CD8-positive, alpha-beta memory T cell (primary cell): ENCODE results near the gene RNF34. TPM values are rescaled to one million over a fixed set of nuclear protein-coding genes. Genes with fewer than 3 reads are reported as not detected.
"Not testable (repeated sequence)": the region's sequence is repeated elsewhere in the genome, so short reads cannot be mapped to it uniquely, and the experiment has no call there.

ENCODE experiments used
- CTCF ChIA-PET: fragments of 350-600 bp; sonication (Branson Sonifier 250); formaldehyde crosslinking; loops from one replicate; lab custom pipeline; 2021; ENCODE audit warnings: antibody characterized with exemption; lab: Charles Lee
- POLR2A ChIA-PET: fragments of 350-600 bp; sonication (Branson Sonifier 250); formaldehyde crosslinking; loops from one replicate; lab custom pipeline; 2021; ENCODE audit warnings: antibody characterized with exemption; lab: Charles Lee
- DNase-seq, 5 donors: peaks; one replicate each; pipeline versions ENCODE4 v3.0.0 to v3.0.0-alpha.2; 2020 to 2022; ENCODE audit warnings: mixed read lengths in 1 of 5
- H3K27ac ChIP-seq: one replicate; pipeline ENCODE4 v1.7.0; 2013; ENCODE audit warnings: low read depth, mild to moderate bottlenecking, low read length, moderate library complexity
- H3K27me3 ChIP-seq: 2 replicates; pipeline ENCODE4 v1.7.0; 2013; ENCODE audit warnings: low read length, mild to moderate bottlenecking; ENCODE audit not compliant: insufficient read depth, poor library complexity, severe bottlenecking
- H3K36me3 ChIP-seq: 2 replicates; pipeline ENCODE4 v1.7.0; 2013; ENCODE audit warnings: mild to moderate bottlenecking, low read length, moderate library complexity; ENCODE audit not compliant: insufficient read depth
- H3K4me1 ChIP-seq: 2 replicates; pipeline ENCODE4 v1.7.0; 2013; ENCODE audit warnings: mild to moderate bottlenecking, low read length, moderate library complexity; ENCODE audit not compliant: insufficient read depth
- H3K4me3 ChIP-seq: 2 replicates; pipeline ENCODE4 v1.7.0; 2013; ENCODE audit warnings: mild to moderate bottlenecking, low read length
- H3K9me3 ChIP-seq: 2 replicates; pipeline ENCODE4 v1.7.0; 2013; ENCODE audit warnings: mild to moderate bottlenecking, low read length
- H3K27ac Mint-ChIP-seq, 8 donors: one replicate each; pipeline ENCODE4 v1.8.0; 2020 to 2021; ENCODE audit warnings: mixed read lengths in 8 of 8, mild to moderate bottlenecking in 6 of 8, inconsistent platforms in 3 of 8, moderate library complexity in 3 of 8
- H3K27me3 Mint-ChIP-seq, 2 donors: one replicate each; pipeline ENCODE4 v1.8.0; 2020 to 2021; ENCODE audit warnings: mixed read lengths in 2 of 2, mild to moderate bottlenecking in 1 of 2, moderate library complexity in 1 of 2
- H3K36me3 Mint-ChIP-seq, 3 donors: one replicate each; pipeline ENCODE4 v1.8.0; 2020 to 2021; ENCODE audit warnings: mixed read lengths in 3 of 3, inconsistent platforms in 1 of 3, mild to moderate bottlenecking in 1 of 3
- H3K4me1 Mint-ChIP-seq, 3 donors: one replicate each; pipeline ENCODE4 v1.8.0; 2020 to 2021; ENCODE audit warnings: mixed read lengths in 3 of 3, inconsistent platforms in 1 of 3, mild to moderate bottlenecking in 1 of 3
- H3K4me3 Mint-ChIP-seq, 7 donors: one replicate each; pipeline ENCODE4 v1.8.0; 2020 to 2021; ENCODE audit warnings: mixed read lengths in 7 of 7, mild to moderate bottlenecking in 6 of 7, moderate library complexity in 4 of 7, inconsistent platforms in 2 of 7
- H3K9me3 Mint-ChIP-seq, 5 donors: one replicate each; pipeline ENCODE4 v1.8.0; 2020 to 2022; ENCODE audit warnings: mixed read lengths in 5 of 5, mild to moderate bottlenecking in 3 of 5, moderate library complexity in 2 of 5, inconsistent platforms in 1 of 5
- polyA plus RNA-seq: library from polyadenylated mRNA; unstranded; fragments of 300-500 nt; fragmentation: Illumina TruSeq; gene quantifications from one replicate; pipeline ENCODE4 v1.2.3, GENCODE V29; 2021
- total RNA-seq, 2 experiments: library from RNA; stranded (reverse); gene quantifications; one replicate each; pipeline ENCODE4 v1.2.3, GENCODE V29; 2021

Gene RNF34
- total and polyA plus RNA-seq, 3 experiments from 2014 or later = 72.1 to 90.8 (median 85.5) TPM

DNA sequence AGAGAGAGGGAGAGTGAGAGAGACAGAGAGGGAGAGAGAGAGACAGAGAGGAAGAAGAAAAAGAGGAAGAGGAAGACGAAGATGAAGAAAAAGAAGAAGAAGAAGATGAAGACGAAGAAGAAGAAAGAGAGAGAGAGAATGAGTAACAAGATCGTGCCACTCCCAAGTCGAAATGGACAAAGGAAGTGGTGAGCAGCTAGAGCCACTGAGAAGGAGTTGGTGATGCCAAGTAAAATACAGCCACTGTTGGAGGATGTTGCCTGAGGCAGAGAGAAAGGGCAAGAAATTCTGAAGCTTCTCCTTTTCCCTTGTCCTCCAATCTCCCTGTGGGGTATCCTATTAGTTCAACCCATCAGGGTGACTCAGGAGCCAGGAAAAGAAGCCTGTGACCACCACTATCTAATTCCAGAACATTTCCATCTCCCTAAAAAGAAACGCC is 35.2 kb upstream of the RNF34 start:
- no peak for DNase-seq
- Histone ChIP-seq H3K27me3 (peaks cover 7% of the 10 kb centered on the region), H3K9me3 (no peaks in the 10 kb centered on the region), H3K36me3 (no peaks in the 10 kb centered on the region), H3K27ac (no peak overlapping the region), H3K4me1 (no peaks in the 10 kb centered on the region), H3K4me3 (no peak overlapping the region)
- Mint-ChIP-seq H3K4me1 (no peaks in the 10 kb centered on the region), H3K36me3 (no peaks in the 10 kb centered on the region), H3K4me3 (no peak overlapping the region), H3K27me3 (peaks cover 8 to 25% of the 10 kb centered on the region in 2 donors), H3K9me3 (no peaks in the 10 kb centered on the region), H3K27ac (no peak overlapping the region)
- ChIA-PET CTCF (no interaction called here), POLR2A (no interaction called here)

DNA sequence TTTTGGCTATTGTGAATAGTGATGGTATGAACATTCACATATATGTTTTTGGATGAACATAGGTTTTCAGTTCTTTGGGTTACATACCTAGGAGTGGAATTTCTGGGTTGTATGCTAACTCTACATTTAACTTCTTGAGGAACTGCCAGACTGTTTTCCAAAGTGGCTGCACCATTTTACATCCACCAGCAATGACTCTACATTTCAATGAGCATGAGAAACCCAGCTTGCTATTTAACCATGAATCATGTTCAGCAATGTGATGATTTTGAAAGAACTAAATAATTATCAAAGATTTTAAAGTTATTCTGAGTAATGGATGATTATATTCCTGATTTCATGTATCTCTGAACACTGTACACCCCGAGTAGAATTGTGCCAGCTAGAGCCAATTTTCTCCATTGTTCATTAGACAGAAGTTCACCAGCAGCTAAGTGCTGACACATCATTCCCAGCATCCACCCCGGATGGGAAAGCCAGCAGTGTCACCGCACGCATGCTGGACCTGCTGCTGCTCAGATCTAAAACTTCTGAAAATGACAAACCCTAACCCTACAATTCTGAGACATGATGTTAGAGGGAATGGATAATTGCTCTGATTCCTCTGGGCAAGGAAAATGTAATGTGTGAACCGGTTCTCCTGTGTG is 34.4 kb upstream of the RNF34 start:
- H3K27me3 Mint-ChIP-seq = peaks cover 8 to 25% of the 10 kb centered on the region in 2 donors
- Histone ChIP-seq H3K4me3 (no peak overlapping the region), H3K9me3 (no peaks in the 10 kb centered on the region), H3K27me3 (peaks cover 7% of the 10 kb centered on the region), H3K36me3 (no peaks in the 10 kb centered on the region), H3K27ac (no peak overlapping the region), H3K4me1 (no peaks in the 10 kb centered on the region)
- CTCF ChIA-PET = interaction anchor here (0.9 kb wide), 1 partner anchor 77 kb away, joined by 3 read pairs; no protein-coding TSS in a partner anchor
- H3K36me3 Mint-ChIP-seq = no peaks in the 10 kb centered on the region
- DNase-seq = no peak
- H3K4me1 Mint-ChIP-seq = no peaks in the 10 kb centered on the region
- no peak overlapping the region for H3K4me3 Mint-ChIP-seq
- POLR2A ChIA-PET = no interaction called here
- no peaks in the 10 kb centered on the region for H3K9me3 Mint-ChIP-seq
- no peak overlapping the region for H3K27ac Mint-ChIP-seq

DNA sequence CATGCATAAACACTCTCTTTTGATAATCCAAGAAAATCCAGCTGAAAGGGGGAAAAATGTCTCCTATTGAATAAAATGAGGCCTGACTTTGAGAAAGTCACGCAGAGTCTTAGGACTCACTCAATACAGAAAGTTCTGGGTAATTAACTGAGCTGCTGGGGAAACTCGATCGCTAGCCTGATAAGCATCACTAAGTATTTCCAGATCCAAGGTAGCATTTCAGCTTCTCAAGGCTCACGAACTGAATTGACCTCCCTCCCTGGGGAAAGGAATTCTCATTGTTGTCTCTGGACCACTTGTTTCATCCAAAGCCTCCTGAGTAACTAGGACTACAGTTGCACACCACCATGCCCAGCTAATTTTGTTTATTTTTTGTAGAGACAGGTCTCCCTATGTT is 33.9 kb upstream of the RNF34 start:
- Histone ChIP-seq H3K9me3 (no peaks in the 10 kb centered on the region), H3K27ac (no peak overlapping the region), H3K4me3 (no peak overlapping the region), H3K4me1 (no peaks in the 10 kb centered on the region), H3K27me3 (peaks cover 7% of the 10 kb centered on the region), H3K36me3 (no peaks in the 10 kb centered on the region)
- Mint-ChIP-seq H3K36me3 (no peaks in the 10 kb centered on the region), H3K4me1 (no peaks in the 10 kb centered on the region), H3K27me3 (peaks cover 8 to 25% of the 10 kb centered on the region in 2 donors), H3K9me3 (no peaks in the 10 kb centered on the region), H3K4me3 (no peak overlapping the region), H3K27ac (no peak overlapping the region)
- POLR2A ChIA-PET = no interaction called here
- no peak for DNase-seq
- CTCF ChIA-PET = interaction anchor here (0.9 kb wide), 1 partner anchor 77 kb away, joined by 3 read pairs; no protein-coding TSS in a partner anchor

DNA sequence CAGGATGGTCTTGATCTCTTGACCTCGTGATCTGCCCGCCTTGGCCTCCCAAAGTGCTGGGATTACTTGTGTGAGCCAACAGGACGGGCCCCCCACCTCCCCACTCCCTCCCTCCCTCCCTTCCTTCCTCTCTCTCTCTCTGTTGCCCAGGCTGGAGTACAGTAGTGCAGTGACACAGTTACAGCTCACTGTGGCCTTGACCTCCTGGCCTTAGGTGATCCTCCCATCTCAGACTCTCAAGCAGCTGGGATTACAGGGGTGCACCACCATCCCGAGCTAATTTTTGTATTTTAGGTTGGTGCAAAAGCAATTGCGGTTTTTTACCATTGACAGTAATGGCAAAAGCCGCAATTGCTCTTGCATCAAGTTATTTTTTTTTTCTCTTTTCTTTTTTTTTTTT is 28.5 kb upstream of the RNF34 start:
- ChIA-PET CTCF (interaction anchor here (1.6 kb wide), 1 partner anchor 12 kb away, joined by 3 read pairs; no protein-coding TSS in a partner anchor), POLR2A (interaction anchor here (0.8 kb wide), 1 partner anchor 80 kb away, joined by 3 read pairs; no protein-coding TSS in a partner anchor)
- DNase-seq = no peak
- Histone ChIP-seq H3K9me3 (no peaks in the 10 kb centered on the region), H3K4me3 (no peak overlapping the region), H3K4me1 (no peaks in the 10 kb centered on the region), H3K27ac (no peak overlapping the region), H3K36me3 (no peaks in the 10 kb centered on the region), H3K27me3 (no peaks in the 10 kb centered on the region)
- Mint-ChIP-seq H3K27me3 (peaks cover 0 to 12% of the 10 kb centered on the region in 2 donors), H3K36me3 (peaks cover 0 to 4% (median 0%) of the 10 kb centered on the region in 3 donors), H3K9me3 (no peaks in the 10 kb centered on the region), H3K4me3 (no peak overlapping the region), H3K4me1 (no peaks in the 10 kb centered on the region), H3K27ac (no peak overlapping the region)

DNA sequence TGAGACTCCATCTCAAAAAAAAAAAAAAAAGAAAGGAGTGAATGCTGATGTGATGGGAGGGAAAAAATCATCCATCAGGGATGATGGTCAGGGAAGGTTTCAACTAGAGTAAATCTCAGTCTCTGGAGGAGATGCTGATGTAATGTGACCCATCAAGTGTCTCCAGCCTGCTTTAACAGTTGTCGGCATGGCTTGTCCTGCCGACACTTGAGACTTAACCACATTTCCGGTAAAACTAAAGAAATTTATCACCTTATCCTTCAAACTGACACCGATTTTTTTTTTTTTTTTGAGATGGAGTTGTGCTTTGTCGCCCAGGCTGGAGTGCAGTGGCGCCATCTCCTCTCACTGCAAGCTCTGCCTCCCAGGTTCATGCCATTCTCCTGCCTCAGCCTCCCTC is 26.2 kb upstream of the RNF34 start:
- Histone ChIP-seq H3K36me3 (no peaks in the 10 kb centered on the region), H3K9me3 (no peaks in the 10 kb centered on the region), H3K27me3 (no peaks in the 10 kb centered on the region), H3K4me1 (no peaks in the 10 kb centered on the region), H3K27ac (no peak overlapping the region), H3K4me3 (no peak overlapping the region)
- H3K9me3 Mint-ChIP-seq = no peaks in the 10 kb centered on the region
- no peak for DNase-seq
- ChIA-PET CTCF (no interaction called here), POLR2A (no interaction called here)
- no peak overlapping the region for H3K4me3 Mint-ChIP-seq
- no peak overlapping the region for H3K27ac Mint-ChIP-seq
- H3K36me3 Mint-ChIP-seq = peaks cover 0 to 4% (median 0%) of the 10 kb centered on the region in 3 donors
- H3K4me1 Mint-ChIP-seq = no peaks in the 10 kb centered on the region
- peaks cover 0 to 10% of the 10 kb centered on the region in 2 donors for H3K27me3 Mint-ChIP-seq

DNA sequence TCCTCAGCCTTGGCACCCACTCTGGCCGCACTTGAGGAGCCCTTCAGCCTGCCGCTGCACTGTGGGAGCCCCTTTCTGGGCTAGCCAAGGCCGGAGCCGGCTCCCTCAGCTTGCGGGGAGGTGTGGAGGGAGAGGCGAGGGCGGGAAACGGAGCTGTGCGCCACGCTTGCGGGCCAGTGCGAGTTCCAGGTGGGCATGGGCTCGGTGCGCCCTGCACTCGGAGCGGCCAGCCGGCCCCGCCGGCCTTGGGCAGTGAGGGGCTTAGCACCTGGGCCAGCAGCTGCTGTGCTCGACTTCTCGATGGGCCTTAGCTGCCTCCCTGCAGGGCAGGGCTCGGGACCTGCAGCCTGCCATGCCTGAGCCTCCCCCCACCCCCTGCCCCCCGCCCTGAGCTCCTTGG is 25.6 kb upstream of the RNF34 start:
- H3K4me1 ChIP-seq, POLR2A ChIA-PET, H3K9me3 Mint-ChIP-seq, H3K4me3 Mint-ChIP-seq, CTCF ChIA-PET, H3K4me1 Mint-ChIP-seq, H3K27ac ChIP-seq, H3K9me3 ChIP-seq, H3K36me3 ChIP-seq, H3K27ac Mint-ChIP-seq, H3K27me3 ChIP-seq, H3K36me3 Mint-ChIP-seq, H3K4me3 ChIP-seq, DNase-seq: not testable (repeated sequence)
- peaks cover 0 to 13% of the 10 kb centered on the region in 2 donors for H3K27me3 Mint-ChIP-seq

DNA sequence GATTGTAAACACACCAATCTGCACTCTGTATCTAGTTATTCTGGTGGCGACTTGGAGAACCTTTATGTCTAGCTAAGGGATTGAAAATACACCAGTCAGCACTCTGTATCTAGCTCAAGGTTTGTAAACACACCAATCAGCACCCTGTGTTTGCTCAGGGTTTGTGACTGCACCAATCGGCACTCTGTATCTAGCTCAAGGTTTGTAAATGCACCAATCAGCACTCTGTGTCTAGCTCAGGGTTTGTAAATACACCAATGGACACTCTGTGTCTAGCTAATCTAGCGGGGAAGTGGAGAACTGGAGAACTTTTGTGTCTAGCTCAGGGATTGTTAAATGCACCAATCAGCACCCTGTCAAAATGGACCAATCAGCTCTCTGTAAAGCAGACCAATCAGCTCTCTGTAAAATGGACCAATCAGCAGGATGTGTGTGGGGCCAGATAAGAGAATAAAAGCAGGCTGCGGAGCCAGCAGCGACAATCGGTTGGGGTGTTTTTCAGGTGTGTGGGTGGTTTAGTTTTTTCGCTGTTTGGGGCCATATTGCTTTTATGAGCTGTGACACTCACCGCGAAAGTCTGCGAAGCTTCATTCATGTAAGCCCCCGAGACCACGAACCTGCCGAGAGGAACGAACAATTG is 24.9 kb upstream of the RNF34 start:
- POLR2A ChIA-PET, H3K4me1 Mint-ChIP-seq, DNase-seq, H3K27me3 ChIP-seq, H3K27ac ChIP-seq, H3K36me3 Mint-ChIP-seq, H3K36me3 ChIP-seq, H3K4me1 ChIP-seq, H3K9me3 ChIP-seq, CTCF ChIA-PET, H3K9me3 Mint-ChIP-seq, H3K4me3 ChIP-seq: not testable (repeated sequence)
- Mint-ChIP-seq H3K4me3 (peak overlapping the region in 2 of 7 donors; percentile 53 to 60), H3K27me3 (peaks cover 0 to 16% of the 10 kb centered on the region in 2 donors), H3K27ac (peak overlapping the region in 1 of 8 donors; percentile 47)
